ENCODE data around the gene DLGAP1. TPM values are rescaled to one million over a fixed set of nuclear protein-coding genes. Genes with fewer than 3 reads are reported as not detected.
A peak's percentile ranks its signal among the peaks of the same experiment; 100 is the strongest.

Gene DLGAP1
- polyA plus RNA-seq, 6 donors from 2014 or later, result 0.32 TPM; not detected in 5

- DNase-seq, result no peak
- H3K27ac Mint-ChIP-seq, result no peak overlapping the region
- no peak overlapping the region for H3K4me3 Mint-ChIP-seq
- ATAC-seq (ENCODE audit: low read depth in 2 of 2), result no peak
- peaks cover 0 to 3% (median 0%) of the 10 kb centered on the region in 3 donors for H3K27me3 Mint-ChIP-seq
- no peaks in the 10 kb centered on the region for H3K4me1 Mint-ChIP-seq
- peaks cover 0 to 12% (median 5%) of the 10 kb centered on the region in 7 donors for H3K9me3 Mint-ChIP-seq
- no peaks in the 10 kb centered on the region for H3K36me3 Mint-ChIP-seq
Measured at GRCh38 chr18:4093676-4094075, 361.4 kb downstream of the DLGAP1 start.

DNA sequence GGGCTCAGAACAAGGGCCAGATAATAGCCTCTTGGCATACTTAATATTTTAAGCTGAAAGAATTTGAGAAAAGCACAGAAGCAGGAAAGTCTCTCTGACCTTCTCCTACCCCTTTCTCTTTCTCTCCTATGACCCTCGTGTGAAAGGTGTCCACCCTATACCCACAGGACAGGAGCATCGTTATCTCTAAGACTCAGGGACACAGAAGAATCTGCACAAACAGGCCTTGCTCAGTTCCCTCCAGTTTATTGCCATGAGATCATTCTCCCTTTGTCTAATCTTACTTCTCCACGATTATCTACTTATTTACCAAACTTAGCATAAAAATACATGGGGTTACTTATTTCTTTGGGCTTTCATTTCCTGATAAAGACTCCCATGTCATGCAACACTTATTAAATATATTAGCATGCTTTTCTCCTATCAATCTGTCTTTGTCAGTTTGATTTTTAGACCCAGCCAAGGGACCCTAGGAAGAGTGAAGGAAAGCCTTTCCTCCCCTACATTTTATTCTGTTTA, 370.7 kb downstream of the DLGAP1 start:
- Mint-ChIP-seq H3K36me3 (no peaks in the 10 kb centered on the region), H3K4me1 (no peaks in the 10 kb centered on the region), H3K9me3 (peaks cover 0 to 18% (median 10%) of the 10 kb centered on the region in 7 donors), H3K27ac (no peak overlapping the region), H3K4me3 (no peak overlapping the region), H3K27me3 (peaks cover 0 to 4% (median 0%) of the 10 kb centered on the region in 3 donors)
- no peak for ATAC-seq (ENCODE audit: low read depth in 2 of 2)
- no peak for DNase-seq

DNA sequence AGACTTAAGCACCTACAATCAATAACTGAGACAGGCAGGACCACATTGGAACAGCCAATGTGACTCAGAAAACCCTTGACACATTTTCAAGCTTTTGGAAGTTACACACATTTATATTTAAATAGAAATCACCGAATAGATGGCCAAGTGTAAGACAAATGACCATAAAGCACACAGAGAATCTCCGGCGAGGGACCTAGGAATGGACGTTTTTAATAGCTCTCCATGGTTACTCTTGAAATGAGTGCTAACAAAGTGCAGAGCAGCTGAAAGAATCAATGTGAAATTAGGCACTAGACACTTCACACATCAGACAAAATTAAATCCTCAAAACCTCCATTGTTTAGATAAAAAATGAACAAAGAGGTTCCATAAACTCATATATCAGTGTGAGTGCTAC, 376.9 kb downstream of the DLGAP1 start:
- ATAC-seq (ENCODE audit: low read depth in 2 of 2) (no peak), DNase-seq (no peak)
- Mint-ChIP-seq H3K4me3 (no peak overlapping the region), H3K36me3 (no peaks in the 10 kb centered on the region), H3K4me1 (no peaks in the 10 kb centered on the region), H3K27me3 (peaks cover 0 to 10% (median 1%) of the 10 kb centered on the region in 3 donors), H3K9me3 (peaks cover 0 to 4% (median 0%) of the 10 kb centered on the region in 7 donors), H3K27ac (no peak overlapping the region)

DNA sequence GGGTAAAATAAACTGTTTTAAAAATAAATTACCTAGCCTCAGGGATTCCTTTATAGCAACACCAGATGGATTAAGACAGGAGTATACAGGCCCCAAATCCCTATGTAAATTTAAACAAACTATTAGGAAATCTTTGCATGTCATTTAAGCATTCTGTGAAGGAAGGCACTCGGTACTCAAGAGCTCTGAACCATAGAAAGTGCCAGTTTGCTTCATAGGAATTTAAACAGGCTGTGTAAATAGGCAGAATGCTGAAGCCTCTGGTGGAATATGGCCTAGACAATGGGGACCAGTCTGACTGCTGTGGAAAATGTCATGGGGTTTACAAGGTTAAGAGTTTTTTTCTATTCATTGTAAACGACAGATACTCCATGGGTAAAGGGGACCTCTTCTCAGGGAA, 377.4 kb downstream of the DLGAP1 start:
- no peak overlapping the region for H3K4me3 Mint-ChIP-seq
- H3K27ac Mint-ChIP-seq, result no peak overlapping the region
- H3K9me3 Mint-ChIP-seq, result peaks cover 0 to 2% (median 0%) of the 10 kb centered on the region in 7 donors
- H3K4me1 Mint-ChIP-seq, result no peaks in the 10 kb centered on the region
- DNase-seq, result no peak
- no peak for ATAC-seq (ENCODE audit: low read depth in 2 of 2)
- H3K36me3 Mint-ChIP-seq, result no peaks in the 10 kb centered on the region
- H3K27me3 Mint-ChIP-seq, result peaks cover 0 to 10% (median 6%) of the 10 kb centered on the region in 3 donors

DNA sequence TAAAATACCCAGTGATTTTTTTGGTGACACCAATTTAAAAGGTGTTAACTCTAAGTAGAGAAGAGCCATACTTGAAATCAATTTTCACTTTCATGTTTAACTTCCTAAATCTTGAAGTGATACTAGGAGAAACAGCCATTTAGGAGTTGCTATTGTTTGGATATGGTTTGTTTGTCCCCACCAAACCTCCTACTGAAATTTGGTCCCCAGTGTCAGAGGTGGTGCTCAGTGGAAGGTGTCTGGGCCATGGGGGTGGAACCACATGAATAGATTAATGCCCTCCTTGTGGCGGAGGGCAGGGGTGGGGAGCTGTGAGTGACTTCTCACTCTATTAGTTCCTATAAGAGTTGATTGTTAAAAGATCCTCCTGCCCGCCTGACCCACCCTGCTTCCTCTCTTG, 377.9 kb downstream of the DLGAP1 start:
- Mint-ChIP-seq H3K27me3 (peaks cover 0 to 10% (median 9%) of the 10 kb centered on the region in 3 donors), H3K9me3 (peaks cover 0 to 2% (median 0%) of the 10 kb centered on the region in 7 donors), H3K27ac (no peak overlapping the region), H3K36me3 (no peaks in the 10 kb centered on the region), H3K4me1 (no peaks in the 10 kb centered on the region), H3K4me3 (no peak overlapping the region)
- ATAC-seq (ENCODE audit: low read depth in 2 of 2), result no peak
- no peak for DNase-seq

- H3K4me1 Mint-ChIP-seq, result no peaks in the 10 kb centered on the region
- H3K36me3 Mint-ChIP-seq, result no peaks in the 10 kb centered on the region
- DNase-seq, result no peak
- peaks cover 0 to 9% (median 6%) of the 10 kb centered on the region in 3 donors for H3K27me3 Mint-ChIP-seq
- H3K4me3 Mint-ChIP-seq, result no peak overlapping the region
- no peak overlapping the region for H3K27ac Mint-ChIP-seq
- H3K9me3 Mint-ChIP-seq, result no peaks in the 10 kb centered on the region
- ATAC-seq (ENCODE audit: low read depth in 2 of 2), result no peak
Measured at GRCh38 chr18:4074647-4075046, 380.5 kb downstream of the DLGAP1 start.

- H3K27ac Mint-ChIP-seq, result no peak overlapping the region
- no peaks in the 10 kb centered on the region for H3K4me1 Mint-ChIP-seq
Measured at GRCh38 chr18:4069183-4069582, 385.9 kb downstream of the DLGAP1 start.

GRCh38 chr18:4068552-4069158, 386.5 kb downstream of the DLGAP1 start:
- Mint-ChIP-seq H3K27ac (no peak overlapping the region), H3K36me3 (no peaks in the 10 kb centered on the region), H3K9me3 (peaks cover 3 to 22% (median 16%) of the 10 kb centered on the region in 7 donors), H3K27me3 (peaks cover 0 to 9% (median 0%) of the 10 kb centered on the region in 3 donors), H3K4me3 (no peak overlapping the region), H3K4me1 (no peaks in the 10 kb centered on the region)
- ATAC-seq (ENCODE audit: low read depth in 2 of 2) (no peak), DNase-seq (no peak)

More at GRCh38 chr18:4069183-4069582, 385.9 kb downstream of the DLGAP1 start:
- H3K4me3 Mint-ChIP-seq, result no peak overlapping the region
- no peaks in the 10 kb centered on the region for H3K36me3 Mint-ChIP-seq
- ATAC-seq (ENCODE audit: low read depth in 2 of 2) (no peak), DNase-seq (no peak)
- peaks cover 3 to 22% (median 16%) of the 10 kb centered on the region in 7 donors for H3K9me3 Mint-ChIP-seq
- H3K27me3 Mint-ChIP-seq, result peaks cover 0 to 9% (median 0%) of the 10 kb centered on the region in 3 donors

GRCh38 chr18:4063545-4063944, 391.6 kb downstream of the DLGAP1 start:
- H3K4me1 Mint-ChIP-seq, result no peaks in the 10 kb centered on the region
- no peak overlapping the region for H3K4me3 Mint-ChIP-seq
- ATAC-seq (ENCODE audit: low read depth in 2 of 2) (no peak), DNase-seq (no peak)
- H3K27ac Mint-ChIP-seq, result no peak overlapping the region
- peaks cover 7 to 48% (median 22%) of the 10 kb centered on the region in 7 donors for H3K9me3 Mint-ChIP-seq
- H3K27me3 Mint-ChIP-seq, result no peaks in the 10 kb centered on the region
- no peaks in the 10 kb centered on the region for H3K36me3 Mint-ChIP-seq

DNA sequence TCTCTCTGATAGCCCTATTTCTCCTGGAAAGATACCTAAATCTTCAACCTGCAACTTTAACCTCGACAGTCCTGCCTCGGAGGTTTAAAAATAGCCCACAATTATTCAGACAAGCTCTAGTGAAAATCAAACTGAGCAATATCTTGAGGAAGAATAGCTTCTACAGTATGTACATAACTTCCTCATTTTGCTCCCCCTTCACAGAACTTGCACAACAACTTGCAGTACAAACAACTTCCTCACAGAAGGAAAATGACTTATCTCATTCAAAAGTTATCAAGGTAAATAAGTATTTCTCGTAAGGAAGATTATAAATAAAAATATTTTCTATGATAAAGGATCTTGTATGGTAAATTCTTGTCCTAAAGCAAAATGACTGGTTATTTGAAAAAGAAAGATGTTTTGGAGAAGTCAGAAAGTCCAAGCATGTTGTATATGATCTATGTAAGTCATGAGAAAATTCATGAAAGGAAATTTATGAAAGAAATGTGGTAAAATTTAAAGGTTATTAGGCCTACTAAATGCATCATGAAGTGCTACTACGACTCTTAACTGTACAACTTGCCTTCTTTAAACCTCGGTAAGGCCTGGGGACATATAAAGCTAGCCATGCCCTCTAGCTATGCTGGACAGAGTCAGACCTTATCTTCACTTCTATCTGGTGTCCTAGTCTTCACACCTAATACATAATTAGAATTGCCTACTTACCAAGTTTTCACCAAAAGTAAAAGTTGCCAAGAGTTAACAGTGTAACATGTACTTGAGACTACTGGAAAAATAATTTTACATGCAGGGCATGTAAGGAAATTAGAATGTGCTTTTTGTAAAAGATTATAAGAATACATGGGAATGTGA, 394.5 kb downstream of the DLGAP1 start:
- H3K9me3 Mint-ChIP-seq, result peaks cover 7 to 48% (median 14%) of the 10 kb centered on the region in 7 donors
- H3K27me3 Mint-ChIP-seq, result no peaks in the 10 kb centered on the region
- H3K36me3 Mint-ChIP-seq, result no peaks in the 10 kb centered on the region
- H3K4me1 Mint-ChIP-seq, result no peaks in the 10 kb centered on the region
- ATAC-seq (ENCODE audit: low read depth in 2 of 2) (no peak), DNase-seq (no peak)
- no peak overlapping the region for H3K27ac Mint-ChIP-seq
- peak overlapping the region in 1 of 8 donors; percentile 74 for H3K4me3 Mint-ChIP-seq

- H3K4me1 Mint-ChIP-seq, result no peaks in the 10 kb centered on the region
- peaks cover 10 to 45% (median 12%) of the 10 kb centered on the region in 7 donors for H3K9me3 Mint-ChIP-seq
- no peaks in the 10 kb centered on the region for H3K27me3 Mint-ChIP-seq
- no peak for DNase-seq
- H3K27ac Mint-ChIP-seq, result no peak overlapping the region
- H3K4me3 Mint-ChIP-seq, result no peak overlapping the region
- no peaks in the 10 kb centered on the region for H3K36me3 Mint-ChIP-seq
- no peak for ATAC-seq (ENCODE audit: low read depth in 2 of 2)
Measured at GRCh38 chr18:4058179-4058578, 396.9 kb downstream of the DLGAP1 start.

GRCh38 chr18:4040391-4041092, 414.6 kb downstream of the DLGAP1 start:
- H3K27me3 Mint-ChIP-seq, result peaks cover 0 to 20% (median 12%) of the 10 kb centered on the region in 3 donors
- no peaks in the 10 kb centered on the region for H3K36me3 Mint-ChIP-seq
- no peak overlapping the region for H3K27ac Mint-ChIP-seq
- ATAC-seq (ENCODE audit: low read depth in 2 of 2), result no peak
- H3K4me1 Mint-ChIP-seq, result no peaks in the 10 kb centered on the region
- no peak for DNase-seq
- H3K9me3 Mint-ChIP-seq, result peaks cover 0 to 6% (median 0%) of the 10 kb centered on the region in 7 donors
- no peak overlapping the region for H3K4me3 Mint-ChIP-seq

GRCh38 chr18:4035521-4035920, 419.6 kb downstream of the DLGAP1 start:
- Mint-ChIP-seq H3K4me3 (no peak overlapping the region), H3K27ac (no peak overlapping the region), H3K4me1 (no peaks in the 10 kb centered on the region), H3K9me3 (peaks cover 0 to 5% (median 1%) of the 10 kb centered on the region in 7 donors), H3K27me3 (peaks cover 0 to 15% (median 9%) of the 10 kb centered on the region in 3 donors), H3K36me3 (no peaks in the 10 kb centered on the region)
- DNase-seq (no peak), ATAC-seq (ENCODE audit: low read depth in 2 of 2) (no peak)
